BJ (cell line): ENCODE results near the gene MUC6. TPM values are rescaled to one million over a fixed set of nuclear protein-coding genes. Genes with fewer than 3 reads are reported as not detected.

Source experiments
- CTCF ChIA-PET: fragments of 350-600 bp; formaldehyde crosslinking; extraction: SDS; loops from one replicate; lab custom pipeline; 2021; ENCODE audit warnings: antibody characterized with exemption, inconsistent platforms; lab: Yijun Ruan, JAX
- POLR2A ChIA-PET: fragments of 300-600 bp; sonication (Branson Sonifier 250); formaldehyde crosslinking; extraction: SDS; loops from one replicate; lab custom pipeline; 2021; ENCODE audit warnings: antibody characterized with exemption; lab: Charles Lee
- DNase-seq: peaks from one replicate; pipeline ENCODE4 v3.0.0-alpha.2; 2011; ENCODE audit warnings: low read depth
- H3K27me3 ChIP-seq: 2 replicates; pipeline ENCODE4 v1.6.0; 2011; ENCODE audit warnings: low read length; ENCODE audit not compliant: control insufficient read depth, insufficient read depth
- H3K36me3 ChIP-seq: 2 replicates; pipeline ENCODE4 v1.5.1; 2011; ENCODE audit warnings: low read length; ENCODE audit not compliant: control insufficient read depth, insufficient read depth
- H3K4me3 ChIP-seq: 2 replicates; pipeline ENCODE4 v1.5.1; 2011; ENCODE audit warnings: low read depth, mild to moderate bottlenecking, control low read depth, low read length
- CTCF ChIP-seq: IDR thresholded peaks from 2 replicates; pipeline ENCODE4 v1.5.1; 2011; ENCODE audit warnings: low read depth, mild to moderate bottlenecking, control low read depth, inconsistent platforms, low read length, moderate library complexity; ENCODE audit not compliant: insufficient read depth
- polyA plus RNA-seq: library from polyadenylated mRNA; depleted of rRNA; stranded (reverse); fragments of >200 nt; gene quantifications from 2 replicates; pipeline ENCODE4 v1.2.3, GENCODE V29; 2011

Gene MUC6
- polyA plus RNA-seq, 1 experiment: not detected

DNA sequence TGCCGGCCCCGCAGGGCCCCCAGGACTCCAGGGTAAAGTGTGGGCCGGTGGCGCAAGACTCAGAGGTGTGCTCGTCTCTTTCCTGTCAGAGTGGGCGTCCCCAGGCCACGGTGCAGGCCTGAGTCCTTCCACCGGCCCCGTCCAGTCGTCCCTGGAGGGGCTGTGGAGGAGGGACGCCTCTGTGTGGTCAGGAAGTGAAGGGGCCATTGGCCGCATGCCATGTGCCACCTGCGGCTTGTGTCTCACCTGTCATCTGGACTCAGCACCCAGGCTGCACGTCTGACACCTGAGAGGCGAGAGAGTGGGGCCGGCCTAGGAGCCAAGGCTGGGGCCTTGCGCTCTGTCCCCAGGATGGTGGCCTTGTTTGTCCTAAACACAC, 25.2 kb downstream of the MUC6 start:
- no peak for DNase-seq
- H3K36me3 ChIP-seq: peaks cover 39% of the 10 kb centered on the region
- no peaks in the 10 kb centered on the region for H3K27me3 ChIP-seq
- no peak overlapping the region for H3K4me3 ChIP-seq
- POLR2A ChIA-PET: no interaction called here
- no peak for TF ChIP-seq CTCF
- CTCF ChIA-PET: no interaction called here

GRCh38 chr11:1010551-1011319, 25.8 kb downstream of the MUC6 start:
- no peak for DNase-seq
- H3K4me3 ChIP-seq: no peak overlapping the region
- ChIA-PET CTCF (no interaction called here), POLR2A (no interaction called here)
- no peaks in the 10 kb centered on the region for H3K27me3 ChIP-seq
- no peak for TF ChIP-seq CTCF
- H3K36me3 ChIP-seq: peaks cover 41% of the 10 kb centered on the region

DNA sequence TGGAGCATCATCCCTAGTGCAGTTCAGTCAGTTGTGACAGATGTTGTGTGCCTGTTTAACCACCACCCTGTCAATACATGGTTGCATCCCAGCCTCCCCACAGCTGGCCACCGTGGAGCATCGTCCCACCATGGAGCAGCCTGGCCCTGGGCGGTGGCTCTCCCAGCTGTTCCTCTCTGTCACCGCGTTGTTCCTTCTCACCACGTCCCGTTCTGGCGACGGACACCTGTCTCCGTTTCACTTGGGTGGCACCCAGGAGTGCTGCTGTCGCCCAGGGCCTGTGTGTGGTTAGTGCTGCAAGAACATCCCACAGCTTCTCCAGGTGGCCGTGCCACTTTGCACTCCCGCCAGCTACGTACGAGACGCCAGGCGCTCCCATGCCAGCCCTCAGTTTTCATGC, 26.5 kb downstream of the MUC6 start:
- Histone ChIP-seq H3K4me3 (no peak overlapping the region), H3K27me3 (no peaks in the 10 kb centered on the region), H3K36me3 (peaks cover 43% of the 10 kb centered on the region)
- DNase-seq: no peak
- ChIA-PET POLR2A (no interaction called here), CTCF (no interaction called here)
- no peak for TF ChIP-seq CTCF

GRCh38 chr11:1009371-1009770, 27.1 kb downstream of the MUC6 start:
- CTCF ChIA-PET: no interaction called here

GRCh38 chr11:1008803-1009145, 27.7 kb downstream of the MUC6 start:
- ChIA-PET POLR2A (no interaction called here), CTCF (no interaction called here)
- no peaks in the 10 kb centered on the region for H3K27me3 ChIP-seq
- H3K4me3 ChIP-seq: no peak overlapping the region
- TF ChIP-seq CTCF: no peak
- peaks cover 49% of the 10 kb centered on the region for H3K36me3 ChIP-seq
- no peak for DNase-seq

More at GRCh38 chr11:1009371-1009770, 27.1 kb downstream of the MUC6 start:
- DNase-seq: no peak
- Histone ChIP-seq H3K36me3 (peaks cover 47% of the 10 kb centered on the region), H3K4me3 (no peak overlapping the region), H3K27me3 (no peaks in the 10 kb centered on the region)
- no peak for TF ChIP-seq CTCF
- POLR2A ChIA-PET: no interaction called here
